Measurements from ENCODE around the gene ZBTB12. TPM values are rescaled to one million over a fixed set of nuclear protein-coding genes. Genes with fewer than 3 reads are reported as not detected.

Gene ZBTB12
- total and polyA plus RNA-seq, 4 donors, result 2.8 to 7.3 (median 5.2) TPM

DNA sequence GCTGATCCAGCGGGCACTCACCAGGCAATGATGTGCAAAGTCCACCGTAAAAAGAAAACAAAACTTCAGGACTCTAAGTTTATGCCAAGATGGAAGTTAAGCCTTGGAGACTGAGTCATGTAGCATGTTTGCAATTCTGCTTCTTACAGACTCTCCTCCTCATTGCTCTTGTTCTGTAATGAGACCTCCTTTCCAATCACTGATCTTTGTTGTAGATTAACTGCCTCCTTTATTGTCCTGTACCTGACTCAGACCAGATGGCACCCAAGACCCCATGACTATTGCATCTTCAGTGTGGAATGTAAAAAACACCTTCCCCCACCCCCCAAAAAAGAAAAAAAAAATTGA lies 50.4 kb downstream of the ZBTB12 start:
- Histone ChIP-seq H3K9ac (ENCODE audit: insufficient read depth in 1 of 2, low read length in 2 of 2) (no peak overlapping the region), H3K9me3 (ENCODE audit: control insufficient read depth in 4 of 4, insufficient read depth in 3 of 4, low read length in 3 of 4) (no peaks in the 10 kb centered on the region), H3K4me1 (ENCODE audit: control insufficient read depth in 5 of 5, insufficient read depth in 5 of 5, low read length in 5 of 5) (no peaks in the 10 kb centered on the region), H3K27me3 (ENCODE audit: control insufficient read depth in 3 of 3, insufficient read depth in 3 of 3, low read length in 2 of 3) (no peaks in the 10 kb centered on the region), H3K4me3 (no peak overlapping the region), H3K36me3 (ENCODE audit: control insufficient read depth in 4 of 4, insufficient read depth in 4 of 4, low read length in 4 of 4) (no peaks in the 10 kb centered on the region), H3K27ac (ENCODE audit: low read depth in 1 of 2, low read length in 1 of 2) (no peak overlapping the region)
- no peak for DNase-seq
- no peak for ATAC-seq (ENCODE audit: insufficient read depth, low FRiP score)
- 91% methylated on average over 2 of the region's 2 CpGs for WGBS, 2 donors
- TF ChIP-seq CTCF (IDR thresholded peaks at IDR 0.05; ENCODE audit: control extremely low read depth, extremely low read depth), result no peak

DNA sequence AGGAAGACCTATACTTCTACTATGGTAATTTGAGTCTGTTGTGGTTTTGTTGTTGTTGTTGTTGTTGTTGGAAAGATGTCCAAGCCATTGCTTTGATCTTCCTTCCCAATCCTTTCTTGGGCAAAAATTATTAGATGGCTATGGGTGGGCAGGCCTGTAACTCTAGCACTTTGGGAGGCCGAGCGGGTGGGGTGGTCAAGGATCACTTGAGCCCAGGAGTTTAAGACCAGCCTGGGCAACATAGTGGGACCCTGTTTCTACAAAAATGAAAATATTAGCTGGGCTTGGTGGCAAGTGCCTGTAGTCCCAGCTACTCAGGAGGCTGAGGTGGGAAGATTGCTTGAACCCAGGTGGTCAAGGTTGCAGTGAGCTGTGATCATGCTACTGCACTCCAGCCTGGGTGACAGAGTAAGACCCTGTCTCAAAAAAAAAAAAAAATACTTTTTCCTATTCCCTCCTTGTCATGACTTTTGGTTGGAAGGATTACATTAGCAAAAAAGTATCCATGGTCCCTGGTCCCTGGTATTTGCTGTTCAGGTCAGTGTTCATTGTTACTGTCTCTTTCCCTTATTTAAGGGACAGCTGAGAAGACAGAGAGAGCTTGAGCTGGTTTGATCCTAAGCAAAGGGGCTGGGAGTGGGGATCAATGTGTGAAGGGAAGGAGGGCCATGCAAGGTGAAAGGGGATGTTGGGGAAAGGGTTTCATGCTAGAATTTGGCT lies 51.0 kb downstream of the ZBTB12 start:
- H3K27me3 ChIP-seq (ENCODE audit: control insufficient read depth in 3 of 3, insufficient read depth in 3 of 3, low read length in 2 of 3), result no peaks in the 10 kb centered on the region
- no peaks in the 10 kb centered on the region for H3K9me3 ChIP-seq (ENCODE audit: control insufficient read depth in 4 of 4, insufficient read depth in 3 of 4, low read length in 3 of 4)
- no peaks in the 10 kb centered on the region for H3K36me3 ChIP-seq (ENCODE audit: control insufficient read depth in 4 of 4, insufficient read depth in 4 of 4, low read length in 4 of 4)
- whole genome bisulfite sequencing, 2 donors, result 100% methylated on average over 2 of the region's 2 CpGs
- no peak overlapping the region for H3K27ac ChIP-seq (ENCODE audit: low read depth in 1 of 2, low read length in 1 of 2)
- ATAC-seq (ENCODE audit: insufficient read depth, low FRiP score) (no peak), DNase-seq (no peak)
- H3K4me1 ChIP-seq (ENCODE audit: control insufficient read depth in 5 of 5, insufficient read depth in 5 of 5, low read length in 5 of 5), result no peaks in the 10 kb centered on the region
- H3K4me3 ChIP-seq, result no peak overlapping the region
- TF ChIP-seq CTCF (IDR thresholded peaks at IDR 0.05; ENCODE audit: control extremely low read depth, extremely low read depth), result no peak
- no peak overlapping the region for H3K9ac ChIP-seq (ENCODE audit: insufficient read depth in 1 of 2, low read length in 2 of 2)

Small RNAs within 50 kb of the gene (small RNA-seq; reads per million reads assigned to genes)
- gene AL645922.1 (ENCODE audit: low replicate concordance), result not detected

Other genes with a start within 250 kb of the ZBTB12 start
Only the 30 nearest of the 37 such genes appear.
- 1 to 10 TPM; 3.0 to 5.0 TPM for gene LY6G5C, start 221.0 kb downstream of the ZBTB12 start, total RNA-seq
- 1 to 10 TPM; 2.8 to 3.9 TPM for gene LY6G5C, start 221.0 kb downstream of the ZBTB12 start, polyA plus RNA-seq
- 10 to 100 TPM; 49.5 to 57.7 TPM for gene ABHD16A, start 198.8 kb downstream of the ZBTB12 start, total RNA-seq
- 10 to 100 TPM; 30.6 to 68.6 TPM for gene ABHD16A, start 198.8 kb downstream of the ZBTB12 start, polyA plus RNA-seq
- gene LY6G6F, start 195.2 kb downstream of the ZBTB12 start, total RNA-seq, result under 1 TPM in 1 of 2 donors, not detected in 1; 0.21 TPM
- 1 to 10 TPM in 1 of 2 donors, not detected in 1; 2.2 TPM for gene LY6G6F, start 195.2 kb downstream of the ZBTB12 start, polyA plus RNA-seq
- gene LY6G6D, start 186.7 kb downstream of the ZBTB12 start, total RNA-seq, result not detected
- gene LY6G6D, start 186.7 kb downstream of the ZBTB12 start, polyA plus RNA-seq, result not detected
- gene LY6G6C, start 180.3 kb downstream of the ZBTB12 start, total RNA-seq, result not detected
- gene LY6G6C, start 180.3 kb downstream of the ZBTB12 start, polyA plus RNA-seq, result under 1 TPM; 0.14 to 0.16 TPM
- 1 to 10 TPM in 1 of 2 donors, under 1 TPM in 1; 0.64 to 1.1 TPM for gene MPIG6B, start 178.7 kb downstream of the ZBTB12 start, total RNA-seq
- 1 to 10 TPM in 1 of 2 donors, under 1 TPM in 1; 0.45 to 2.3 TPM for gene MPIG6B, start 178.7 kb downstream of the ZBTB12 start, polyA plus RNA-seq
- 10 to 100 TPM; 60.3 to 80.0 TPM for gene DDAH2, start 172.8 kb downstream of the ZBTB12 start, total RNA-seq
- gene DDAH2, start 172.8 kb downstream of the ZBTB12 start, polyA plus RNA-seq, result 100 to 1,000 TPM; 103 to 130 TPM
- 100 to 1,000 TPM; 231 to 368 TPM for gene CLIC1, start 165.6 kb downstream of the ZBTB12 start, total RNA-seq
- 100 to 1,000 TPM; 387 to 763 TPM for gene CLIC1, start 165.6 kb downstream of the ZBTB12 start, polyA plus RNA-seq
- gene MSH5, start 162.1 kb downstream of the ZBTB12 start, total RNA-seq, result 10 to 100 TPM; 11.6 to 17.8 TPM
- gene MSH5, start 162.1 kb downstream of the ZBTB12 start, polyA plus RNA-seq, result 10 to 100 TPM in 1 of 2 donors, 1 to 10 TPM in 1; 4.5 to 15.1 TPM
- gene SAPCD1, start 139.4 kb downstream of the ZBTB12 start, total RNA-seq, result 1 to 10 TPM; 1.7 to 4.4 TPM
- gene SAPCD1, start 139.4 kb downstream of the ZBTB12 start, polyA plus RNA-seq, result 1 to 10 TPM; 1.3 to 6.3 TPM
- gene VWA7, start 124.8 kb downstream of the ZBTB12 start, total RNA-seq, result 10 to 100 TPM in 1 of 2 donors, 1 to 10 TPM in 1; 4.6 to 14.2 TPM
- 1 to 10 TPM; 2.2 to 6.7 TPM for gene VWA7, start 124.8 kb downstream of the ZBTB12 start, polyA plus RNA-seq
- gene VARS1, start 106.3 kb downstream of the ZBTB12 start, total RNA-seq, result 10 to 100 TPM; 32.2 to 95.4 TPM
- 10 to 100 TPM; 36.3 to 45.8 TPM for gene VARS1, start 106.3 kb downstream of the ZBTB12 start, polyA plus RNA-seq
- gene LSM2, start 95.1 kb downstream of the ZBTB12 start, total RNA-seq, result 10 to 100 TPM; 22.0 to 39.4 TPM
- 10 to 100 TPM; 52.0 to 66.7 TPM for gene LSM2, start 95.1 kb downstream of the ZBTB12 start, polyA plus RNA-seq
- 1 to 10 TPM; 1.9 to 2.3 TPM for gene HSPA1L, start 86.8 kb downstream of the ZBTB12 start, total RNA-seq
- gene HSPA1L, start 86.8 kb downstream of the ZBTB12 start, polyA plus RNA-seq, result 1 to 10 TPM; 1.0 to 1.2 TPM
- gene HSPA1A, start 86.5 kb downstream of the ZBTB12 start, total RNA-seq, result 1,000 to 10,000 TPM in 1 of 2 donors, 100 to 1,000 TPM in 1; 118 to 1,149 TPM
- gene HSPA1A, start 86.5 kb downstream of the ZBTB12 start, polyA plus RNA-seq, result 100 to 1,000 TPM in 1 of 2 donors, 10 to 100 TPM in 1; 90.6 to 161 TPM
- 1,000 to 10,000 TPM in 1 of 2 donors, 10 to 100 TPM in 1; 99.7 to 1,377 TPM for gene HSPA1B, start 74.3 kb downstream of the ZBTB12 start, total RNA-seq
- 10 to 100 TPM; 33.2 to 99.0 TPM for gene HSPA1B, start 74.3 kb downstream of the ZBTB12 start, polyA plus RNA-seq
- gene NEU1, start 39.3 kb downstream of the ZBTB12 start, total RNA-seq, result 10 to 100 TPM; 53.2 to 71.3 TPM
- 10 to 100 TPM; 69.6 to 82.5 TPM for gene NEU1, start 39.3 kb downstream of the ZBTB12 start, polyA plus RNA-seq
- 100 to 1,000 TPM in 1 of 2 donors, 10 to 100 TPM in 1; 66.4 to 121 TPM for gene SLC44A4, start 23.1 kb downstream of the ZBTB12 start, total RNA-seq
- 10 to 100 TPM; 22.2 to 33.0 TPM for gene SLC44A4, start 23.1 kb downstream of the ZBTB12 start, polyA plus RNA-seq
- gene EHMT2, start 4.4 kb downstream of the ZBTB12 start, total RNA-seq, result 10 to 100 TPM; 37.6 to 43.4 TPM
- gene EHMT2, start 4.4 kb downstream of the ZBTB12 start, polyA plus RNA-seq, result 10 to 100 TPM; 21.2 to 31.9 TPM
- 100 to 1,000 TPM in 1 of 2 donors, 10 to 100 TPM in 1; 28.6 to 194 TPM for gene C2, start 25.6 kb upstream of the ZBTB12 start, total RNA-seq
- 100 to 1,000 TPM in 1 of 2 donors, 10 to 100 TPM in 1; 69.1 to 230 TPM for gene C2, start 25.6 kb upstream of the ZBTB12 start, polyA plus RNA-seq
- gene CFB, start 44.0 kb upstream of the ZBTB12 start, total RNA-seq, result 100 to 1,000 TPM; 212 to 255 TPM
- gene CFB, start 44.0 kb upstream of the ZBTB12 start, polyA plus RNA-seq, result 100 to 1,000 TPM; 173 to 297 TPM
- gene NELFE, start 56.9 kb upstream of the ZBTB12 start, total RNA-seq, result 10 to 100 TPM; 57.5 to 69.0 TPM
- gene NELFE, start 56.9 kb upstream of the ZBTB12 start, polyA plus RNA-seq, result 10 to 100 TPM; 53.1 to 59.9 TPM
- gene SKIC2, start 57.1 kb upstream of the ZBTB12 start, total RNA-seq, result 10 to 100 TPM; 28.1 to 70.6 TPM
- gene SKIC2, start 57.1 kb upstream of the ZBTB12 start, polyA plus RNA-seq, result 10 to 100 TPM; 52.7 to 78.0 TPM
- gene DXO, start 70.1 kb upstream of the ZBTB12 start, total RNA-seq, result 10 to 100 TPM; 11.9 to 18.7 TPM
- gene DXO, start 70.1 kb upstream of the ZBTB12 start, polyA plus RNA-seq, result 10 to 100 TPM; 15.1 to 23.9 TPM
- 100 to 1,000 TPM in 1 of 2 donors, 10 to 100 TPM in 1; 82.6 to 183 TPM for gene C4A, start 80.0 kb upstream of the ZBTB12 start, total RNA-seq
- 100 to 1,000 TPM in 1 of 2 donors, 10 to 100 TPM in 1; 48.3 to 284 TPM for gene C4A, start 80.0 kb upstream of the ZBTB12 start, polyA plus RNA-seq
- 100 to 1,000 TPM; 168 to 170 TPM for gene C4B, start 112.7 kb upstream of the ZBTB12 start, total RNA-seq
- 100 to 1,000 TPM in 1 of 2 donors, 10 to 100 TPM in 1; 58.2 to 296 TPM for gene C4B, start 112.7 kb upstream of the ZBTB12 start, polyA plus RNA-seq
- 1 to 10 TPM in 1 of 2 donors, under 1 TPM in 1; 0.43 to 1.5 TPM for gene CYP21A2, start 136.3 kb upstream of the ZBTB12 start, total RNA-seq
- 1 to 10 TPM in 1 of 2 donors, under 1 TPM in 1; 0.48 to 1.9 TPM for gene CYP21A2, start 136.3 kb upstream of the ZBTB12 start, polyA plus RNA-seq
- 100 to 1,000 TPM in 1 of 2 donors, 10 to 100 TPM in 1; 56.9 to 117 TPM for gene TNXB, start 207.3 kb upstream of the ZBTB12 start, total RNA-seq
- gene TNXB, start 207.3 kb upstream of the ZBTB12 start, polyA plus RNA-seq, result 10 to 100 TPM; 21.3 to 99.8 TPM
- 100 to 1,000 TPM in 1 of 2 donors, 10 to 100 TPM in 1; 50.3 to 101 TPM for gene ATF6B, start 226.2 kb upstream of the ZBTB12 start, total RNA-seq
- gene ATF6B, start 226.2 kb upstream of the ZBTB12 start, polyA plus RNA-seq, result 10 to 100 TPM; 50.1 to 74.5 TPM
- gene FKBPL, start 228.2 kb upstream of the ZBTB12 start, total RNA-seq, result 1 to 10 TPM; 2.5 to 4.2 TPM
- gene FKBPL, start 228.2 kb upstream of the ZBTB12 start, polyA plus RNA-seq, result 1 to 10 TPM; 5.1 to 7.3 TPM

Measured in lung (tissue), 13 donors.